ENCODE measurements around the gene FALEC. TPM values are rescaled to one million over a fixed set of nuclear protein-coding genes. Genes with fewer than 3 reads are reported as not detected.

FALEC gene
- total and polyA plus RNA-seq, 9 of the 15 experiments (the other 6 are each of a cell fraction or from before 2014, with no cell fraction given): 0.15 to 1.8 (median 0.53) TPM; not detected in 5

GRCh38 chr1:150572918-150573647 lies 57.5 kb downstream of the FALEC start (continued):
- TF ChIP-seq NKRF (IDR thresholded peaks at IDR 0.05; ENCODE audit: borderline replicate concordance) (no peak), ZBED1 (IDR thresholded peaks at IDR 0.05) (no peak), ILF3 (IDR thresholded peaks at IDR 0.05; ENCODE audit: borderline replicate concordance) (peak; percentile 85), TCF7 (IDR thresholded peaks at IDR 0.05; ENCODE audit: borderline replicate concordance) (no peak), NR0B1 (IDR thresholded peaks at IDR 0.05; ENCODE audit: partially characterized antibody) (no peak), THRB (CRISPR knock-in tag; conservative IDR thresholded peaks at IDR 0.05) (peak; percentile 94), POLR2A (conservative IDR thresholded peaks at IDR 0.05) (peak; percentile 16), CBX5 (IDR thresholded peaks at IDR 0.05; ENCODE audit: borderline replicate concordance, low read depth) (no peak), ZNF57 (CRISPR knock-in tag; IDR thresholded peaks at IDR 0.05) (0 out of 2 replicates have a peak, but pooled peaks have one; percentile 23)

Measured in K562 (cell line).